Measurements from ENCODE around the gene CBL.
A peak's percentile ranks its signal among the peaks of the same experiment; 100 is the strongest.

The CBL gene

DNA sequence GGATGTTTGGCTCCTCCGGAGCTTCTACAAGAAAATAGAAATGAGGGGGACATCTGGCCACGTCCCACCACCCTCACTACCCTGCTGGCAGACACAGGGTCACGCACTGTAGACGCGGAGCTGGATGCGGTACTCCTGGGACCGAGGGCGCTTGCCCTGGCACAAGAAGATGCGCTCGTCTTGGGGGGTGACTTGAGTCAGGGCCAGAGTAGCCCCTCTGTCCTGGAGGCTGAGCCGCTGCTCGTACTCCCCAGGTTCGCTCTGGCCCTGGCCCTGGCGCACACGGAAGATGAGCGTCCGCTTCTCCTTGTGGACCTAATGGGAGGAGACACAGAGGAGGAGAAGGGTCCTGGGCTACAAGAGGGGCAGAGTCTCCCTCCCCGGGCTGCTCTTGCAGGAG, 108.6 kb downstream of the CBL start:
- FAIRE-seq (no peak), DNase-seq (ENCODE audit: insufficient read length, low spot score) (no peak)
- TF ChIP-seq TAF1 (IDR thresholded peaks at IDR 0.05; ENCODE audit: low read depth, low read length) (no peak), PAX5 (IDR thresholded peaks at IDR 0.05; ENCODE audit: insufficient read depth, low read length, severe bottlenecking) (no peak), POU2F2 (IDR thresholded peaks at IDR 0.05; ENCODE audit: low read depth, low read length) (no peak), POLR2A (IDR thresholded peaks at IDR 0.05; ENCODE audit: low read depth, low read length) (no peak), SPI1 (IDR thresholded peaks at IDR 0.05; ENCODE audit: low read depth, low read length) (no peak), POLR2AphosphoS5 (IDR thresholded peaks at IDR 0.05; ENCODE audit: low read depth, low read length) (no peak)

GRCh38 chr11:119315131-119316015, 109.2 kb downstream of the CBL start:
- FAIRE-seq = peak; percentile 82
- DNase-seq (ENCODE audit: insufficient read length, low spot score) = no peak
- TF ChIP-seq PAX5 (IDR thresholded peaks at IDR 0.05; ENCODE audit: insufficient read depth, low read length, severe bottlenecking) (no peak), POU2F2 (IDR thresholded peaks at IDR 0.05; ENCODE audit: low read depth, low read length) (no peak), POLR2AphosphoS5 (IDR thresholded peaks at IDR 0.05; ENCODE audit: low read depth, low read length) (no peak), TAF1 (IDR thresholded peaks at IDR 0.05; ENCODE audit: low read depth, low read length) (no peak)

DNA sequence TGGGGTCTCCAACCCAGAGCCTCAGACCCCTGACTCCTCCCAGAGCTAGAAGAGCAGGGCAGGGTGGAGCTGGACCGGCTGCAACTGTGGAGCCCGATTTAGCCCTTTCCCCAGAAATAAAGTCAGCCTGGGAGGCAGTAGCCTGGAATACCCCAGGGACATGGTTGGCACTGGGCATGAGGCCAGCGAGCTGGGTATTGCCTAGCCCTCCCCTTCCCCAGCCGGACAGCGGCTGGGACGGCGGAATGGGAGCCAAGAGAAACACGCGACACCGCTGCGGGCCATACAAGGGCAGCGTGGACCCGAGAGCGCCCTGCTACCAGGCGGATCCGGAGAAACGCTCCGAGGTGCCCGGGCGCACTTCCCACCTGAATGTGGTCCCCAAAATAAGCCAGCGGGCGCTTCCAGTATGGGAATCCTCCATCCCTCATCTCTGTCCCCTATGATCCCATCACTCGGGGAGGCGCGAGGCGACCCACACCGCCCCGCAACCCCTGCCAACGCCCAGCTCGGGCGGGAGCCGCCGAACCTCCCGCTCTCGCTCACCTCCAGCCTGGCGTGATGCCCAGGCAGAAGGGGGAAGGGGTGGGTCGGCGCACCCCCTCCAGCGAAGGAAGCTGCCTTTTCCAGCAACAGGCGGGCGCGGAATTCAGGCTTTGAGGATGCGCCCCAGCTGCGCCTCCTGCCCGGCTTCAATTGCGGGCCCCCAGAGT, 110.0 kb downstream of the CBL start:
- no peak for FAIRE-seq
- TF ChIP-seq TAF1 (IDR thresholded peaks at IDR 0.05; ENCODE audit: low read depth, low read length) (no peak), SPI1 (IDR thresholded peaks at IDR 0.05; ENCODE audit: low read depth, low read length) (no peak), POLR2A (IDR thresholded peaks at IDR 0.05; ENCODE audit: low read depth, low read length) (no peak), POLR2AphosphoS5 (IDR thresholded peaks at IDR 0.05; ENCODE audit: low read depth, low read length) (no peak), PAX5 (IDR thresholded peaks at IDR 0.05; ENCODE audit: insufficient read depth, low read length, severe bottlenecking) (no peak)
- DNase-seq (ENCODE audit: insufficient read length, low spot score) = no peak

GRCh38 chr11:119316729-119317591, 110.8 kb downstream of the CBL start, which contains the start of gene MCAM:
Gene MCAM (minus strand): TSS chr11:119317130. CDS start chr11:119317101, 29 bp downstream.
- DNase-seq (ENCODE audit: insufficient read length, low spot score) (peak; percentile 21), FAIRE-seq (no peak)
- TF ChIP-seq PAX5 (IDR thresholded peaks at IDR 0.05; ENCODE audit: insufficient read depth, low read length, severe bottlenecking) (no peak), POU2F2 (IDR thresholded peaks at IDR 0.05; ENCODE audit: low read depth, low read length) (no peak), POLR2AphosphoS5 (IDR thresholded peaks at IDR 0.05; ENCODE audit: low read depth, low read length) (no peak), POLR2A (IDR thresholded peaks at IDR 0.05; ENCODE audit: low read depth, low read length) (no peak), TAF1 (IDR thresholded peaks at IDR 0.05; ENCODE audit: low read depth, low read length) (no peak), SPI1 (IDR thresholded peaks at IDR 0.05; ENCODE audit: low read depth, low read length) (no peak)

- TF ChIP-seq POLR2AphosphoS5 (IDR thresholded peaks at IDR 0.05; ENCODE audit: low read depth, low read length) (no peak), POLR2A (IDR thresholded peaks at IDR 0.05; ENCODE audit: low read depth, low read length) (no peak), SPI1 (IDR thresholded peaks at IDR 0.05; ENCODE audit: low read depth, low read length) (no peak), POU2F2 (IDR thresholded peaks at IDR 0.05; ENCODE audit: low read depth, low read length) (no peak)
- FAIRE-seq (no peak), DNase-seq (ENCODE audit: insufficient read length, low spot score) (no peak)
Observed at GRCh38 chr11:119317592-119318239, 111.6 kb downstream of the CBL start.

DNA sequence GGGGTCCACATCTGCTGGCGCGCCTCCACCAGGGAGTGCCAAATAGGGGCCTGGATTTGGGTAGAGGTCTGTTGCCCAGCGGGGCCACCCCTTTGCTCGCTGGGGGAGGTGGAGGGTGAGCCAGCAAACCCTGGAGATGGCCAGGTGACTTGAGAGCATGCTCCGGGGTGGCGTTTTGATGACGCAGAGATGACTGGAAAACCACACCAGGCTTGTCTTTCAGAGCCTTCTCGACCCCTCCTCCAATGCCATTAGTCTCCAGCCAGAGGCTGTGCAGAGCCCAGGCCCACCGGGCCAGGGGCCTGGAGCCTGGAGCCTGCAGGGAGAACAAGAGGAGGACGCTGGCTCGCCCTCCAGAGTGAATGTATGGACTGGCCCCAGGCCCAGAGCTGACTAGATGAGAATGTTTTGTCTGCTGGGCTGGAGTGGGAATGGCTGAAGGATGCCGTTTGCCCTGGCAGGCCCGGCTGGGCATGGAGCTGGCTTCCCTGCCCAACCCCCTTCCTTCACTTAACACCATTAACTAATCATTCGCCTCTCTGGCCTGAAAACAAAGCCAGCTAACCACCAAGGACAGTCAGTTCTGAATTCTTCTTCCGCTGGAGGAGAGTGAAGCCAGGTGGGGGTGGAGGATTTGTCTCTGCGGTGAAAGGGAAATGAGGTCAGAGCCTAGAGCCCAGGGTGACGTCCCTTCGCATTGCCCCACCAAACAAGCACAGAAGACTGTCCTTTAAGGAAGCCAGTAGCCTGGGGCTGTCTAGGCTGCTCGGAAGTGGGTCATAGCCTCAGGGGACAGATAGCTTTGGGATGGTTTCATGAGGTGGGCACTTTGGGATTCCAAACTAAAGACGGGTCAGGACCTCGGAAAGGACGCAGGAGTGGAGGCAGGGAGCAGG, 112.3 kb downstream of the CBL start:
- TF ChIP-seq POU2F2 (IDR thresholded peaks at IDR 0.05; ENCODE audit: low read depth, low read length) = no peak
- TF ChIP-seq POLR2AphosphoS5 (IDR thresholded peaks at IDR 0.05; ENCODE audit: low read depth, low read length) = no peak
- no peak for TF ChIP-seq POLR2A (IDR thresholded peaks at IDR 0.05; ENCODE audit: low read depth, low read length)
- no peak for TF ChIP-seq TAF1 (IDR thresholded peaks at IDR 0.05; ENCODE audit: low read depth, low read length)
- no peak for TF ChIP-seq PAX5 (IDR thresholded peaks at IDR 0.05; ENCODE audit: insufficient read depth, low read length, severe bottlenecking)
- TF ChIP-seq SPI1 (IDR thresholded peaks at IDR 0.05; ENCODE audit: low read depth, low read length) = no peak
- DNase-seq (ENCODE audit: insufficient read length, low spot score) (peak; percentile 7), FAIRE-seq (no peak)

DNA sequence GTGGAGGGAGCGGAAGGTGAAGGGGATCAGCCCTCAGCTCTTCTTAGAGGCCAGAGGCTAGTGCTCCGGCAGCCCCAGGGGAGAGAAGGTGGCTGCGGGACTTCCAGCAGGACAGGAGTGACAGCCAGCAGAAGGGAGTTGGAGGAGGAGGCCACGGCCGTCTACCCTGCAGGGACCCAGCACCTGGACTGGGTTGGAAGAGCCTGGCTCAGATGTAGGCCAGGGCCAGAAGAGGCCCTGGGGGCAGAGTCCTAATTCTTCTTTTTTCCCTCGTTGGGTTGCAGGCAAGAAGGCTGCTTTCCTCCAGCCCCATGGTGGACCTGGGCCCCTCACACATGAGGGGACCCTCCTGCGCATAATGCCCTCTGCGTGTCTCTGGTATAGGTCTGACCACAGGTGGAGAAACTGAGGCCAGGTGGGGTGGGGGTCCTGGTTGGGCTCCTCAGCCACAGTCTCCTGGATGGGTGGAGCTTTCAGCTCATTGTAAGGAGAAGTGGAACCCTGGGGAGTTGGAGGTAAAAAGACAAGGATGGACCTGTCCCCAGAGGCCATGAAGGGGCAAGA, 113.1 kb downstream of the CBL start:
- DNase-seq (ENCODE audit: insufficient read length, low spot score) (peak; percentile 4), FAIRE-seq (no peak)
- TF ChIP-seq POU2F2 (IDR thresholded peaks at IDR 0.05; ENCODE audit: low read depth, low read length) = no peak
- no peak for TF ChIP-seq TAF1 (IDR thresholded peaks at IDR 0.05; ENCODE audit: low read depth, low read length)
- TF ChIP-seq SPI1 (IDR thresholded peaks at IDR 0.05; ENCODE audit: low read depth, low read length) = no peak
- TF ChIP-seq POLR2A (IDR thresholded peaks at IDR 0.05; ENCODE audit: low read depth, low read length) = no peak
- TF ChIP-seq POLR2AphosphoS5 (IDR thresholded peaks at IDR 0.05; ENCODE audit: low read depth, low read length) = no peak
- TF ChIP-seq PAX5 (IDR thresholded peaks at IDR 0.05; ENCODE audit: insufficient read depth, low read length, severe bottlenecking) = no peak

Measured in GM12891 (cell line).